CD4-positive, alpha-beta T cell (primary cell): ENCODE measurements around the gene IFNL2. TPM values are rescaled to one million over a fixed set of nuclear protein-coding genes. Genes with fewer than 3 reads are reported as not detected.

Source experiments
- ATAC-seq: fragments of 200-7000 bp; cut with Tn5 transposase; one replicate; pipeline ENCODE4 v1.10.0; 2022; ENCODE audit warnings: mild to moderate bottlenecking; ENCODE audit not compliant: poor library complexity
- CTCF ChIA-PET: fragments of 350-600 bp; sonication (Branson Sonifier 250); formaldehyde crosslinking; loops from one replicate; lab custom pipeline; 2021; ENCODE audit warnings: antibody characterized with exemption, inconsistent platforms; lab: Charles Lee
- POLR2A ChIA-PET: fragments of 350-600 bp; sonication (Branson Sonifier 250); formaldehyde crosslinking; loops from one replicate; lab custom pipeline; 2021; ENCODE audit warnings: antibody characterized with exemption, inconsistent platforms; lab: Charles Lee
- DNase-seq, 14 experiments: peaks; one replicate each; pipeline ENCODE4 v3.0.0-alpha.2; 2013 to 2020; ENCODE audit warnings: mixed read lengths in 2 of 14
- H3K27ac ChIP-seq, 2 donors: one replicate each; pipeline versions ENCODE4 v1.5.1 to v1.7.0; 2013; ENCODE audit warnings: low read length in 2 of 2, low read depth in 1 of 2, mild to moderate bottlenecking in 1 of 2
- H3K27me3 ChIP-seq, 2 experiments: 1 replicate in 1 of 2; 2 replicates in 1 of 2; pipeline versions ENCODE4 v1.6.1 to v1.7.0; 2013; ENCODE audit warnings: low read length in 2 of 2, control low read depth in 1 of 2, mild to moderate bottlenecking in 1 of 2, moderate library complexity in 1 of 2; ENCODE audit not compliant: insufficient read depth in 2 of 2, control insufficient read depth in 1 of 2
- H3K36me3 ChIP-seq: one replicate; pipeline ENCODE4 v1.6.1; 2013; ENCODE audit warnings: low read length, control low read depth; ENCODE audit not compliant: insufficient read depth
- H3K4me1 ChIP-seq: one replicate; pipeline ENCODE4 v1.6.1; 2013; ENCODE audit warnings: low read length, control low read depth; ENCODE audit not compliant: insufficient read depth
- H3K4me3 ChIP-seq: one replicate; pipeline ENCODE4 v1.5.1; 2013; ENCODE audit warnings: mild to moderate bottlenecking, low read length, moderate library complexity
- H3K9me3 ChIP-seq, 2 experiments: 1 replicate in 1 of 2; 2 replicates in 1 of 2; pipeline versions ENCODE4 v1.6.1 to v1.7.0; 2013; ENCODE audit warnings: low read length in 2 of 2, mild to moderate bottlenecking in 2 of 2, control low read depth in 1 of 2, moderate library complexity in 1 of 2; ENCODE audit not compliant: control insufficient read depth in 1 of 2, insufficient read depth in 1 of 2
- H3K27ac Mint-ChIP-seq: one replicate; pipeline ENCODE4 v1.8.0; 2020; ENCODE audit warnings: mixed read lengths
- H3K27me3 Mint-ChIP-seq: one replicate; pipeline ENCODE4 v1.8.0; 2021; ENCODE audit warnings: mixed read lengths
- H3K36me3 Mint-ChIP-seq: one replicate; pipeline ENCODE4 v1.8.0; 2021; ENCODE audit warnings: low read depth, mixed read lengths
- H3K4me1 Mint-ChIP-seq: one replicate; pipeline ENCODE4 v1.8.0; 2021; ENCODE audit warnings: low read depth, mixed read lengths
- H3K4me3 Mint-ChIP-seq: one replicate; pipeline ENCODE4 v1.8.0; 2020; ENCODE audit warnings: mild to moderate bottlenecking, mixed read lengths
- H3K9me3 Mint-ChIP-seq: one replicate; pipeline ENCODE4 v1.8.0; 2020; ENCODE audit warnings: mixed read lengths
- CTCF ChIP-seq: fragments of 200-600 bp; IDR thresholded peaks from one replicate; pipeline ENCODE4 v1.8.0; 2022; ENCODE audit warnings: antibody characterized with exemption, mild to moderate bottlenecking
- intact Hi-C, 2 experiments: fragments of 100-400 bp; cut with DNase I in 1 of 2; cut with micrococcal nuclease in 1 of 2; formaldehyde crosslinking; loops; one replicate each; pipeline versions ENCODE4 v1.15.1 to v1.9.0; 2023 to 2025; cut with DNase I, micrococcal nuclease
- total RNA-seq, 174 experiments: library from RNA in 2 of 174; stranded (reverse) in 2 of 174; gene quantifications; one replicate each; pipeline ENCODE4 v1.2.3 and lab custom pipeline; 2021 to 2026

Gene IFNL2
- total RNA-seq, 2 experiments from 2014 or later = not detected

- Histone ChIP-seq H3K36me3 (no peaks in the 10 kb centered on the region), H3K4me1 (peaks cover 22% of the 10 kb centered on the region), H3K4me3 (no peak overlapping the region), H3K27me3 (peaks cover 35 to 40% of the 10 kb centered on the region in 2 experiments), H3K27ac (no peak overlapping the region), H3K9me3 (peaks cover 0 to 15% of the 10 kb centered on the region in 2 experiments)
- no peak for TF ChIP-seq CTCF
- no peaks in the 10 kb centered on the region for H3K36me3 Mint-ChIP-seq
- H3K9me3 Mint-ChIP-seq = no peaks in the 10 kb centered on the region
- POLR2A ChIA-PET = no interaction called here
- CTCF ChIA-PET = interaction anchor here (1.1 kb wide), 1 partner anchor 66 kb away, joined by 3 read pairs; no protein-coding TSS in a partner anchor
- peaks cover 6% of the 10 kb centered on the region for H3K4me1 Mint-ChIP-seq
- H3K27me3 Mint-ChIP-seq = peaks cover 53% of the 10 kb centered on the region
- H3K27ac Mint-ChIP-seq = no peak overlapping the region
- no peak overlapping the region for H3K4me3 Mint-ChIP-seq
- DNase-seq = no peak
- intact Hi-C loops = no loop called here
- ATAC-seq = no peak
Measured at GRCh38 chr19:39261704-39262103, 6.5 kb upstream of the IFNL2 start.

GRCh38 chr19:39262496-39262895 is 5.7 kb upstream of the IFNL2 start:
- Mint-ChIP-seq H3K27me3 (peaks cover 48% of the 10 kb centered on the region), H3K27ac (no peak overlapping the region), H3K4me1 (peaks cover 6% of the 10 kb centered on the region), H3K4me3 (no peak overlapping the region), H3K36me3 (no peaks in the 10 kb centered on the region), H3K9me3 (no peaks in the 10 kb centered on the region)
- peaks cover 22% of the 10 kb centered on the region for H3K4me1 ChIP-seq
- no peaks in the 10 kb centered on the region for H3K36me3 ChIP-seq
- intact Hi-C loops = no loop called here
- peaks cover 35 to 40% of the 10 kb centered on the region in 2 experiments for H3K27me3 ChIP-seq
- H3K27ac ChIP-seq = no peak overlapping the region
- ATAC-seq (no peak), DNase-seq (no peak)
- H3K4me3 ChIP-seq = no peak overlapping the region
- H3K9me3 ChIP-seq = peaks cover 0 to 15% of the 10 kb centered on the region in 2 experiments
- ChIA-PET CTCF (no interaction called here), POLR2A (no interaction called here)
- no peak for TF ChIP-seq CTCF

GRCh38 chr19:39263912-39264305 is 4.3 kb upstream of the IFNL2 start:
- H3K9me3 ChIP-seq = peaks cover 0 to 15% of the 10 kb centered on the region in 2 experiments
- no peak overlapping the region for H3K4me3 ChIP-seq
- H3K27ac ChIP-seq = no peak overlapping the region
- Mint-ChIP-seq H3K36me3 (no peaks in the 10 kb centered on the region), H3K27ac (no peak overlapping the region), H3K4me3 (no peak overlapping the region), H3K4me1 (peaks cover 6% of the 10 kb centered on the region), H3K9me3 (no peaks in the 10 kb centered on the region), H3K27me3 (peaks cover 49% of the 10 kb centered on the region)
- H3K4me1 ChIP-seq = peaks cover 16% of the 10 kb centered on the region
- ATAC-seq (no peak), DNase-seq (no peak)
- H3K27me3 ChIP-seq = peaks cover 35 to 40% of the 10 kb centered on the region in 2 experiments
- POLR2A ChIA-PET = no interaction called here
- CTCF ChIA-PET = no interaction called here
- TF ChIP-seq CTCF = no peak
- no peaks in the 10 kb centered on the region for H3K36me3 ChIP-seq
- intact Hi-C loops = no loop called here
